ENCODE results near the gene FAM184B. TPM values are rescaled to one million over a fixed set of nuclear protein-coding genes. Genes with fewer than 3 reads are reported as not detected.
"Not testable (repeated sequence)": the region's sequence is repeated elsewhere in the genome, so short reads cannot be mapped to it uniquely, and the experiment has no call there.

FAM184B gene
- total RNA-seq, 1 donor: not detected

- Histone ChIP-seq H4K20me1 (ENCODE audit: insufficient read depth, low read length) (no peaks in the 10 kb centered on the region), H3K79me2 (ENCODE audit: insufficient read depth, low read length) (no peaks in the 10 kb centered on the region), H3K27ac (ENCODE audit: low read depth, low read length) (no peak overlapping the region), H3K4me3 (ENCODE audit: insufficient read depth, low read length) (no peak overlapping the region), H3K27me3 (ENCODE audit: insufficient read depth, low read length) (no peaks in the 10 kb centered on the region), H3K36me3 (ENCODE audit: insufficient read depth, low read length) (no peaks in the 10 kb centered on the region), H3K9me3 (ENCODE audit: low read depth, low read length) (no peaks in the 10 kb centered on the region), H2AFZ (ENCODE audit: low read length) (no peak overlapping the region), H3K4me2 (ENCODE audit: insufficient read depth, low read length) (no peak overlapping the region), H3K4me1 (ENCODE audit: insufficient read depth, low read length) (no peaks in the 10 kb centered on the region)
- peak; percentile 13 for DNase-seq (ENCODE audit: insufficient read length, low spot score, missing footprints)
- TF ChIP-seq, protein P1, sequence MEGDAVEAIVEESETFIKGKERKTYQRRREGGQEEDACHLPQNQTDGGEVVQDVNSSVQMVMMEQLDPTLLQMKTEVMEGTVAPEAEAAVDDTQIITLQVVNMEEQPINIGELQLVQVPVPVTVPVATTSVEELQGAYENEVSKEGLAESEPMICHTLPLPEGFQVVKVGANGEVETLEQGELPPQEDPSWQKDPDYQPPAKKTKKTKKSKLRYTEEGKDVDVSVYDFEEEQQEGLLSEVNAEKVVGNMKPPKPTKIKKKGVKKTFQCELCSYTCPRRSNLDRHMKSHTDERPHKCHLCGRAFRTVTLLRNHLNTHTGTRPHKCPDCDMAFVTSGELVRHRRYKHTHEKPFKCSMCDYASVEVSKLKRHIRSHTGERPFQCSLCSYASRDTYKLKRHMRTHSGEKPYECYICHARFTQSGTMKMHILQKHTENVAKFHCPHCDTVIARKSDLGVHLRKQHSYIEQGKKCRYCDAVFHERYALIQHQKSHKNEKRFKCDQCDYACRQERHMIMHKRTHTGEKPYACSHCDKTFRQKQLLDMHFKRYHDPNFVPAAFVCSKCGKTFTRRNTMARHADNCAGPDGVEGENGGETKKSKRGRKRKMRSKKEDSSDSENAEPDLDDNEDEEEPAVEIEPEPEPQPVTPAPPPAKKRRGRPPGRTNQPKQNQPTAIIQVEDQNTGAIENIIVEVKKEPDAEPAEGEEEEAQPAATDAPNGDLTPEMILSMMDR (IDR thresholded peaks at IDR 0.05; ENCODE audit: extremely low read depth, low read depth, low read length): no peak
Measured at GRCh38 chr4:17690135-17690534, 91.3 kb downstream of the FAM184B start.

GRCh38 chr4:17688011-17688441, 93.4 kb downstream of the FAM184B start:
- Histone ChIP-seq H3K27me3 (ENCODE audit: insufficient read depth, low read length) (no peaks in the 10 kb centered on the region), H3K4me1 (ENCODE audit: insufficient read depth, low read length) (no peaks in the 10 kb centered on the region), H4K20me1 (ENCODE audit: insufficient read depth, low read length) (no peaks in the 10 kb centered on the region), H3K27ac (ENCODE audit: low read depth, low read length) (no peak overlapping the region), H3K4me2 (ENCODE audit: insufficient read depth, low read length) (no peak overlapping the region), H3K4me3 (ENCODE audit: insufficient read depth, low read length) (no peak overlapping the region), H2AFZ (ENCODE audit: low read length) (peak overlapping the region; percentile 63), H3K9me3 (ENCODE audit: low read depth, low read length) (no peaks in the 10 kb centered on the region), H3K79me2 (ENCODE audit: insufficient read depth, low read length) (no peaks in the 10 kb centered on the region), H3K36me3 (ENCODE audit: insufficient read depth, low read length) (no peaks in the 10 kb centered on the region)
- TF ChIP-seq, protein P1 (IDR thresholded peaks at IDR 0.05; ENCODE audit: extremely low read depth, low read depth, low read length): no peak
- DNase-seq (ENCODE audit: insufficient read length, low spot score, missing footprints): peak; percentile 22

- Histone ChIP-seq H3K9me3 (ENCODE audit: low read depth, low read length) (no peaks in the 10 kb centered on the region), H3K36me3 (ENCODE audit: insufficient read depth, low read length) (no peaks in the 10 kb centered on the region), H2AFZ (ENCODE audit: low read length) (peak overlapping the region; percentile 63), H3K4me2 (ENCODE audit: insufficient read depth, low read length) (no peak overlapping the region), H3K4me3 (ENCODE audit: insufficient read depth, low read length) (no peak overlapping the region), H3K4me1 (ENCODE audit: insufficient read depth, low read length) (no peaks in the 10 kb centered on the region), H3K27ac (ENCODE audit: low read depth, low read length) (no peak overlapping the region), H4K20me1 (ENCODE audit: insufficient read depth, low read length) (no peaks in the 10 kb centered on the region), H3K27me3 (ENCODE audit: insufficient read depth, low read length) (no peaks in the 10 kb centered on the region), H3K79me2 (ENCODE audit: insufficient read depth, low read length) (no peaks in the 10 kb centered on the region)
- DNase-seq (ENCODE audit: insufficient read length, low spot score, missing footprints): peak; percentile 13
- TF ChIP-seq, protein P1 (IDR thresholded peaks at IDR 0.05; ENCODE audit: extremely low read depth, low read depth, low read length): no peak
Measured at GRCh38 chr4:17687237-17687857, 94.1 kb downstream of the FAM184B start.

- H3K4me3 ChIP-seq (ENCODE audit: insufficient read depth, low read length); H3K27ac ChIP-seq (ENCODE audit: low read depth, low read length); H3K9me3 ChIP-seq (ENCODE audit: low read depth, low read length); DNase-seq (ENCODE audit: insufficient read length, low spot score, missing footprints); H4K20me1 ChIP-seq (ENCODE audit: insufficient read depth, low read length); H3K4me1 ChIP-seq (ENCODE audit: insufficient read depth, low read length); H3K79me2 ChIP-seq (ENCODE audit: insufficient read depth, low read length); H3K27me3 ChIP-seq (ENCODE audit: insufficient read depth, low read length); H3K36me3 ChIP-seq (ENCODE audit: insufficient read depth, low read length); H3K4me2 ChIP-seq (ENCODE audit: insufficient read depth, low read length); H2AFZ ChIP-seq (ENCODE audit: low read length): not testable (repeated sequence)
Measured at GRCh38 chr4:17684648-17685047, 96.8 kb downstream of the FAM184B start.

Measured in osteoblast (primary cell).